ENCODE measurements around the gene SNTA1. TPM values are rescaled to one million over a fixed set of nuclear protein-coding genes. Genes with fewer than 3 reads are reported as not detected.

Gene SNTA1
- total and polyA plus RNA-seq, 2 of the 8 experiments (the other 6 are each of a cell fraction or from before 2014, with no cell fraction given) = 4.5 to 8.0 TPM

DNA sequence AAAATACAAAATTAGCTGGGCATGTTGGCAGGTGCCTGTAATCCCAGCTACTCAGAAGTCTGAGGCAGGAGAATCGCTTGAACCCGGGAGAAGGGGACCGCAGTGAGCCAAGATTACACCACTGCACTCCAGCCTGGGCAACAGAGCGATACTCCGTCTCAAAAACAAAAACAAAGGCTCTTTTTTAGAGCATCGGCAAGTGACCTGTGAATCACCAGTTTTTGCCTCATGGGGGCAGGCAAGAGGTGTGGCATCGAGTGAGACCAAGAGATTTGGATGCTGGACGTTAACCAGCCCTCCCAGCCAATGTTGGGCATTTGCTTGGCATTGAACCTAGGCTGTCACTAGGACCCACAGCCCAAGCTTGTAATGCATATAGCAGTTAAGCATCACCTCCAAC lies 27.6 kb downstream of the SNTA1 start:
- Histone ChIP-seq H3K18ac (ENCODE audit: extremely low read depth, low read length) (no peak overlapping the region), H2BK12ac (ENCODE audit: low read depth, low read length) (no peak overlapping the region), H2BK120ac (replicated peaks; ENCODE audit: low read depth, low read length) (no peak overlapping the region), H3K4me3 (ENCODE audit: extremely low read depth in 1 of 4, insufficient read depth in 2 of 4, low read depth in 3 of 4, low read length in 4 of 4) (no peak overlapping the region), H4K20me1 (replicated peaks in 1 of 2; ENCODE audit: control insufficient read depth in 1 of 2, insufficient read depth in 2 of 2, low read length in 2 of 2) (peaks cover 0 to 2% of the 10 kb centered on the region in 2 experiments), H2BK5ac (ENCODE audit: low read depth, low read length) (no peak overlapping the region), H3K23ac (ENCODE audit: insufficient read length) (no peak overlapping the region), H3K27me3 (replicated peaks in 1 of 4; ENCODE audit: control insufficient read depth in 3 of 4, extremely low read depth in 1 of 4, insufficient read depth in 3 of 4, low read length in 3 of 4) (no peaks in the 10 kb centered on the region), H3K79me1 (ENCODE audit: low read depth, low read length) (no peaks in the 10 kb centered on the region), H2AK5ac (ENCODE audit: low read depth, low read length) (no peak overlapping the region), H3K9me3 (ENCODE audit: insufficient read depth in 2 of 2, low read depth in 1 of 2, low read length in 1 of 2) (no peaks in the 10 kb centered on the region), H3K23me2 (ENCODE audit: low read depth, low read length) (no peaks in the 10 kb centered on the region), H3K56ac (replicated peaks; ENCODE audit: insufficient read length, low read depth, low read length) (no peak overlapping the region), H3K9ac (replicated peaks in 1 of 4; ENCODE audit: extremely low read depth in 1 of 4, low read depth in 3 of 4, low read length in 3 of 4) (no peak overlapping the region), H3K4me1 (replicated peaks in 1 of 4; ENCODE audit: control insufficient read depth in 3 of 4, insufficient read depth in 4 of 4, low read length in 3 of 4) (no peaks in the 10 kb centered on the region), H2BK15ac (ENCODE audit: low read length) (no peak overlapping the region), H3K4ac (replicated peaks; ENCODE audit: insufficient read length, low read depth, low read length) (no peak overlapping the region), H2BK20ac (ENCODE audit: low read length) (no peak overlapping the region), H2AFZ (ENCODE audit: low read length) (no peak overlapping the region), H4K91ac (replicated peaks; ENCODE audit: insufficient read length, low read length) (no peak overlapping the region), H3K79me2 (ENCODE audit: control insufficient read depth in 1 of 2, insufficient read depth in 2 of 2, low read length in 2 of 2) (no peaks in the 10 kb centered on the region), H3K36me3 (ENCODE audit: control insufficient read depth in 2 of 4, insufficient read depth in 4 of 4, low read length in 3 of 4) (no peaks in the 10 kb centered on the region), H4K8ac (ENCODE audit: extremely low read depth, insufficient read depth, low read length) (no peak overlapping the region), H3K27ac (ENCODE audit: low read depth, low read length) (no peak overlapping the region), H4K5ac (ENCODE audit: insufficient read length, low read depth, low read length) (no peak overlapping the region), H3K14ac (ENCODE audit: insufficient read length) (no peak overlapping the region), H3K4me2 (ENCODE audit: insufficient read depth in 1 of 2, low read depth in 2 of 2, low read length in 2 of 2) (no peak overlapping the region)
- no peak for FAIRE-seq
- WGBS, 2 experiments (ENCODE audit: extremely low coverage in 1 of 2, insufficient coverage in 1 of 2, insufficient read length in 1 of 2, insufficient replicate concordance in 2 of 2, low coverage in 1 of 2, low lambda C conversion rate in 2 of 2, missing lambda C conversion rate in 1 of 2) = 70% methylated on average over 8 of the region's 8 CpGs; no CpG with 5 or more reads in 1 of the 2 experiments
- ChIA-PET CTCF (ENCODE audit: partially characterized antibody) (interaction anchor here (0.7 to 2.0 kb wide), 5 partner anchors 58 to 253 kb away, joined by 3 to 7 read pairs (median 3); no protein-coding TSS in a partner anchor), POLR2A (ENCODE audit: partially characterized antibody) (interaction anchor here (0.6 kb wide), 2 partner anchors 254 to 256 kb away, joined by 3 read pairs; no protein-coding TSS in a partner anchor)
- TF ChIP-seq BACH1 (IDR thresholded peaks at IDR 0.05; ENCODE audit: low read length) = no peak
- peak; percentile 64 to 71 for TF ChIP-seq RAD21 (IDR thresholded peaks at IDR 0.05 in 1 of 2, conservative IDR thresholded peaks at IDR 0.05 in 1 of 2; ENCODE audit: low read depth in 2 of 2, low read length in 2 of 2)
- TF ChIP-seq EP300 (IDR thresholded peaks at IDR 0.05; ENCODE audit: borderline replicate concordance in 1 of 2, low read depth in 2 of 2, low read length in 2 of 2) = no peak
- TF ChIP-seq NRF1 (IDR thresholded peaks at IDR 0.05; ENCODE audit: low read depth, low read length) = no peak
- TF ChIP-seq, protein P1, sequence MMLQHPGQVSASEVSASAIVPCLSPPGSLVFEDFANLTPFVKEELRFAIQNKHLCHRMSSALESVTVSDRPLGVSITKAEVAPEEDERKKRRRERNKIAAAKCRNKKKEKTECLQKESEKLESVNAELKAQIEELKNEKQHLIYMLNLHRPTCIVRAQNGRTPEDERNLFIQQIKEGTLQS (IDR thresholded peaks at IDR 0.05; ENCODE audit: insufficient read depth, low read depth, low read length) = no peak
- TF ChIP-seq, protein P2, sequence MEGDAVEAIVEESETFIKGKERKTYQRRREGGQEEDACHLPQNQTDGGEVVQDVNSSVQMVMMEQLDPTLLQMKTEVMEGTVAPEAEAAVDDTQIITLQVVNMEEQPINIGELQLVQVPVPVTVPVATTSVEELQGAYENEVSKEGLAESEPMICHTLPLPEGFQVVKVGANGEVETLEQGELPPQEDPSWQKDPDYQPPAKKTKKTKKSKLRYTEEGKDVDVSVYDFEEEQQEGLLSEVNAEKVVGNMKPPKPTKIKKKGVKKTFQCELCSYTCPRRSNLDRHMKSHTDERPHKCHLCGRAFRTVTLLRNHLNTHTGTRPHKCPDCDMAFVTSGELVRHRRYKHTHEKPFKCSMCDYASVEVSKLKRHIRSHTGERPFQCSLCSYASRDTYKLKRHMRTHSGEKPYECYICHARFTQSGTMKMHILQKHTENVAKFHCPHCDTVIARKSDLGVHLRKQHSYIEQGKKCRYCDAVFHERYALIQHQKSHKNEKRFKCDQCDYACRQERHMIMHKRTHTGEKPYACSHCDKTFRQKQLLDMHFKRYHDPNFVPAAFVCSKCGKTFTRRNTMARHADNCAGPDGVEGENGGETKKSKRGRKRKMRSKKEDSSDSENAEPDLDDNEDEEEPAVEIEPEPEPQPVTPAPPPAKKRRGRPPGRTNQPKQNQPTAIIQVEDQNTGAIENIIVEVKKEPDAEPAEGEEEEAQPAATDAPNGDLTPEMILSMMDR (IDR thresholded peaks at IDR 0.05; ENCODE audit: control extremely low read depth in 1 of 3, insufficient read depth in 1 of 3, low read depth in 1 of 3, low read length in 3 of 3) = peak; percentile 52 to 78 (median 70)
- no peak for TF ChIP-seq TCF12 (IDR thresholded peaks at IDR 0.05; ENCODE audit: low read depth, low read length)
- no peak for TF ChIP-seq KDM5A (IDR thresholded peaks at IDR 0.05; ENCODE audit: low read length)
- TF ChIP-seq JUND (IDR thresholded peaks at IDR 0.05; ENCODE audit: low read length) = no peak
- no peak for TF ChIP-seq CHD1 (IDR thresholded peaks at IDR 0.05; ENCODE audit: low read depth, low read length)
- no peak for TF ChIP-seq SIX5 (IDR thresholded peaks at IDR 0.05; ENCODE audit: low read depth, low read length)
- peak; percentile 9 to 64 for DNase-seq (ENCODE audit: low read depth in 1 of 2, low spot score in 2 of 2)

All from H1 (cell line).